GM19467 (cell line): Measurements from ENCODE around the gene NAXE.
"Not testable (repeated sequence)": the region's sequence is repeated elsewhere in the genome, so short reads cannot be mapped to it uniquely, and the experiment has no call there.

Experiments used
- ATAC-seq: cut with Tn5 transposase; IDR thresholded peaks from one replicate; pipeline ENCODE4 v1.9.1; 2021; ENCODE audit warnings: mild to moderate bottlenecking, moderate library complexity; ENCODE audit not compliant: unreplicated experiment

The NAXE gene

GRCh38 chr1:156592910-156593660 lies 1.5 kb downstream of the NAXE start:
- ATAC-seq: no peak

- ATAC-seq: no peak
Measured at GRCh38 chr1:156593661-156593989, 2.0 kb downstream of the NAXE start.

GRCh38 chr1:156594190-156594589 lies 2.6 kb downstream of the NAXE start:
- ATAC-seq: no peak

GRCh38 chr1:156595016-156595415 lies 3.4 kb downstream of the NAXE start:
- no peak for ATAC-seq

- no peak for ATAC-seq
Measured at GRCh38 chr1:156596426-156596825, 4.8 kb downstream of the NAXE start.

GRCh38 chr1:156598125-156598524 lies 6.5 kb downstream of the NAXE start:
- ATAC-seq: no peak

GRCh38 chr1:156598731-156599432 lies 7.3 kb downstream of the NAXE start:
- no peak for ATAC-seq

- no peak for ATAC-seq
Measured at GRCh38 chr1:156599811-156600210, 8.2 kb downstream of the NAXE start.

- ATAC-seq: no peak
Measured at GRCh38 chr1:156600733-156601121, 9.2 kb downstream of the NAXE start.

- ATAC-seq: no peak
Measured at GRCh38 chr1:156601122-156601830, 9.7 kb downstream of the NAXE start, which contains the start of gene GPATCH4. GPATCH4 (minus strand) TSS chr1:156601479.

GRCh38 chr1:156601892-156602291 lies 10.3 kb downstream of the NAXE start:
- ATAC-seq: no peak

- no peak for ATAC-seq
Measured at GRCh38 chr1:156602557-156602993, 11.0 kb downstream of the NAXE start.

- ATAC-seq: not testable (repeated sequence)
Measured at GRCh38 chr1:156607344-156607743, 15.8 kb downstream of the NAXE start.

- ATAC-seq: no peak
Measured at GRCh38 chr1:156608036-156608674, 16.6 kb downstream of the NAXE start.

- ATAC-seq: no peak
Measured at GRCh38 chr1:156608981-156609380, 17.4 kb downstream of the NAXE start.

- ATAC-seq: not testable (repeated sequence)
Measured at GRCh38 chr1:156610072-156610471, 18.5 kb downstream of the NAXE start.

- no peak for ATAC-seq
Measured at GRCh38 chr1:156612666-156613065, 21.1 kb downstream of the NAXE start.

- ATAC-seq: no peak
Measured at GRCh38 chr1:156615946-156616345, 24.4 kb downstream of the NAXE start.

GRCh38 chr1:156616463-156616862 lies 24.9 kb downstream of the NAXE start:
- no peak for ATAC-seq

- no peak for ATAC-seq
Measured at GRCh38 chr1:156618853-156619581, 27.4 kb downstream of the NAXE start, which contains the start of gene HAPLN2. HAPLN2 (plus strand) TSS chr1:156619415; CDS start chr1:156623491, 4,076 bp downstream.

GRCh38 chr1:156619582-156619955 lies 28.0 kb downstream of the NAXE start:
- ATAC-seq: no peak
